Measurements from ENCODE around the gene CRYBB3. TPM values are rescaled to one million over a fixed set of nuclear protein-coding genes. Genes with fewer than 3 reads are reported as not detected.

CRYBB3 gene
- total and polyA plus RNA-seq, 2 donors from 2014 or later = 5.3 TPM; not detected in 1

DNA sequence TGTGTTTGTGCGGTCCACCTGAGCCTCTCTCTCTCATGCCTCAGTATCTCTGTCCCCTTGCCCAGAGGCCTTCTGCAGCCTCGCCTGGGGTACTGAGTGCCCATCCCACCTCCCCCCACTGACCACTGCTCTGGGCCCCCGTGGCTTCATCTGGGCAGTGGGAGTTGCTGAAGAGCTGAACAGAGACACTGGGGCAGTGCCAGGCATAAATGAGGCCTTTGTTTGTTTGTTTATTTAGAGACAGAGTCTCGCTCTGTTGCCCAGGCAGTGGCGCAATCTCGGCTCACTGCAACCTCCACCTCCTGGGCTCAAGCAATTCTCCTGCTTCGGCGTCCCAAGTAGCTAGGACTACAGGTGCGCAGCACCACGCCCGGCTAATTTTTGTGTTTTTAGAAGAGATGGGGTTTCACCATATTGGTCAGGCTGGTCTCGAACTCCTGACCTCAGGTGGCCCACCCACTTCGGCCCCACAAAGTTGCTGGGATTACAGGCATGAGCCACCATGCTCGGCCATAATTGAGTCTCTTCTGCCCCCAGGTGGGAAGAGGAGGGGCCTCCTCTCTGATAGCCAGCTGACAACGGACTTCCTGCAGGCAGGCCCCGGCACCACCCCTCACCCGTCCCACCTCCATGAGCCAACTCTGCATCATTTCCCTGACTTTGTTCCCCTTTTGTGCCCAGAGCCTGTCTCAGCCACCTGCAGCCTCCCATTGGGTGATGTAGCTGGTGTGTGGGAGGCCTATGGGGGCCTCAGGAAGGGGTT, 9.3 kb downstream of the CRYBB3 start:
- Histone ChIP-seq H3K9me3 (ENCODE audit: control insufficient read depth in 2 of 3, insufficient read depth in 1 of 3, low read length in 3 of 3) (no peaks in the 10 kb centered on the region), H3K4me3 (ENCODE audit: low read length in 3 of 3) (no peak overlapping the region), H3K9ac (ENCODE audit: low read length in 3 of 3) (no peak overlapping the region), H3K27ac (ENCODE audit: low read depth in 2 of 2, low read length in 2 of 2) (no peak overlapping the region), H3K27me3 (ENCODE audit: control insufficient read depth, insufficient read depth, low read length) (no peaks in the 10 kb centered on the region), H3K36me3 (ENCODE audit: control insufficient read depth in 2 of 3, insufficient read depth in 3 of 3, low read length in 3 of 3) (no peaks in the 10 kb centered on the region), H3K4me1 (ENCODE audit: control insufficient read depth in 2 of 3, insufficient read depth in 2 of 3, low read depth in 1 of 3, low read length in 3 of 3) (no peaks in the 10 kb centered on the region)
- FAIRE-seq = no peak
- intact Hi-C loops (cut with DNase I) = no loop called here
- no peak for DNase-seq
- no peak for TF ChIP-seq CTCF (IDR thresholded peaks at IDR 0.05; ENCODE audit: borderline replicate concordance, extremely low read depth, insufficient read depth)

DNA sequence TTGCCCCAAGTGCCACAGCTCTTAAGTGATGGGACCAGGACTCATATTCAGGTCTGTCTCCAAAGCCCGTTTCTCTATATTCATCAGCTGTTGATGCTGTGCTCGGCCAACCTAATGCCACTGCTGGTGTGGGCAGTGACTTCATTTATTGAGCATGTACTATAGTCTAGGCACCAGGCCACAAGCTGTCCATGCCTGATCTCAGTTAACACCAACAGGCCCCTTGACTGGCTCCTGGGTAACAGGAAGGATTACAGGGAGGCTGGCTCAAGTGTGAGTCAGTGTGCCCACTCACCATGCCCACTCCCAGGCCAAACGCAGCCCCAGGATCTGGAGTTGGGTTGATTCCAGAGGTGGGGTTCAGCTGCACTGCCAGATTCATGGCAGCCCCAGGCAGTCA, 11.1 kb downstream of the CRYBB3 start:
- H3K9me3 ChIP-seq (ENCODE audit: control insufficient read depth in 2 of 3, insufficient read depth in 1 of 3, low read length in 3 of 3) = no peaks in the 10 kb centered on the region
- DNase-seq = no peak
- intact Hi-C loops (cut with DNase I) = no loop called here
- no peaks in the 10 kb centered on the region for H3K4me1 ChIP-seq (ENCODE audit: control insufficient read depth in 2 of 3, insufficient read depth in 2 of 3, low read depth in 1 of 3, low read length in 3 of 3)
- TF ChIP-seq CTCF (IDR thresholded peaks at IDR 0.05; ENCODE audit: borderline replicate concordance, extremely low read depth, insufficient read depth) = no peak
- no peak overlapping the region for H3K27ac ChIP-seq (ENCODE audit: low read depth in 2 of 2, low read length in 2 of 2)
- no peak overlapping the region for H3K9ac ChIP-seq (ENCODE audit: low read length in 3 of 3)
- H3K4me3 ChIP-seq (ENCODE audit: low read length in 3 of 3) = no peak overlapping the region
- no peak for FAIRE-seq
- no peaks in the 10 kb centered on the region for H3K27me3 ChIP-seq (ENCODE audit: control insufficient read depth, insufficient read depth, low read length)
- no peaks in the 10 kb centered on the region for H3K36me3 ChIP-seq (ENCODE audit: control insufficient read depth in 2 of 3, insufficient read depth in 3 of 3, low read length in 3 of 3)

- Histone ChIP-seq H3K4me1 (ENCODE audit: control insufficient read depth in 2 of 3, insufficient read depth in 2 of 3, low read depth in 1 of 3, low read length in 3 of 3) (no peaks in the 10 kb centered on the region), H3K9me3 (ENCODE audit: control insufficient read depth in 2 of 3, insufficient read depth in 1 of 3, low read length in 3 of 3) (no peaks in the 10 kb centered on the region), H3K4me3 (ENCODE audit: low read length in 3 of 3) (no peak overlapping the region), H3K27me3 (ENCODE audit: control insufficient read depth, insufficient read depth, low read length) (no peaks in the 10 kb centered on the region), H3K9ac (ENCODE audit: low read length in 3 of 3) (no peak overlapping the region), H3K36me3 (ENCODE audit: control insufficient read depth in 2 of 3, insufficient read depth in 3 of 3, low read length in 3 of 3) (no peaks in the 10 kb centered on the region), H3K27ac (ENCODE audit: low read depth in 2 of 2, low read length in 2 of 2) (no peak overlapping the region)
- TF ChIP-seq CTCF (IDR thresholded peaks at IDR 0.05; ENCODE audit: borderline replicate concordance, extremely low read depth, insufficient read depth) = no peak
- DNase-seq = no peak
- FAIRE-seq = no peak
- intact Hi-C loops (cut with DNase I) = no loop called here
Observed at GRCh38 chr22:25212337-25212736, 12.7 kb downstream of the CRYBB3 start.

All from kidney (tissue), 14 donors.